GM23338 (cell line): ENCODE results near the gene ATP1A4. TPM values are rescaled to one million over a fixed set of nuclear protein-coding genes. Genes with fewer than 3 reads are reported as not detected.

ENCODE experiments used
- ATAC-seq: fragments of 200-7000 bp; cut with Tn5 transposase; 3 replicates; pipeline ENCODE4 v1.9.1; 2020
- DNase-seq: peaks from one replicate; pipeline ENCODE4 v3.0.0-alpha.2; 2015; ENCODE audit warnings: low spot score
- H2AFZ ChIP-seq: fragments of 200-600 bp; sonication (generic); 2 replicates; pipeline ENCODE4 v1.8.0; 2016; ENCODE audit warnings: antibody characterized with exemption, mild to moderate bottlenecking, moderate library complexity
- H3F3A ChIP-seq: fragments of 200-600 bp; sonication (generic); replicated peaks from 2 replicates; pipeline ENCODE4 v1.8.0; 2017; ENCODE audit warnings: antibody characterized with exemption, mixed run types, low read depth
- H3K27ac ChIP-seq: fragments of 200-600 bp; sonication (generic); 2 replicates; pipeline ENCODE4 v1.6.1; 2016; ENCODE audit warnings: low read depth
- H3K27me3 ChIP-seq: fragments of 200-600 bp; sonication (generic); 2 replicates; pipeline ENCODE4 v1.8.0; 2016; ENCODE audit warnings: mild to moderate bottlenecking, mixed run types, moderate library complexity; ENCODE audit not compliant: insufficient read depth
- H3K36me3 ChIP-seq: fragments of 200-600 bp; sonication (generic); 2 replicates; pipeline ENCODE4 v1.8.0; 2016; ENCODE audit warnings: mild to moderate bottlenecking; ENCODE audit not compliant: insufficient read depth
- H3K4me1 ChIP-seq: fragments of 200-600 bp; sonication (generic); 2 replicates; pipeline ENCODE4 v1.8.0; 2016; ENCODE audit warnings: mild to moderate bottlenecking, moderate library complexity; ENCODE audit not compliant: insufficient read depth
- H3K4me2 ChIP-seq: fragments of 200-600 bp; sonication (generic); 2 replicates; pipeline ENCODE4 v1.7.1; 2017; ENCODE audit warnings: mixed run types
- H3K4me3 ChIP-seq: fragments of 200-600 bp; sonication (generic); 2 replicates; pipeline ENCODE4 v1.6.1; 2016; ENCODE audit warnings: mixed run types
- H3K79me2 ChIP-seq: fragments of 200-600 bp; sonication (generic); replicated peaks from 2 replicates; pipeline ENCODE4 v1.8.0; 2017; ENCODE audit warnings: mild to moderate bottlenecking; ENCODE audit not compliant: insufficient read depth
- H3K9me2 ChIP-seq: fragments of 200-600 bp; sonication (generic); 2 replicates; pipeline ENCODE4 v1.8.0; 2017; ENCODE audit not compliant: insufficient read depth
- H4K20me1 ChIP-seq: fragments of 200-600 bp; sonication (generic); replicated peaks from 2 replicates; pipeline ENCODE4 v1.8.0; 2017; ENCODE audit warnings: mild to moderate bottlenecking; ENCODE audit not compliant: insufficient read depth
- H3K27ac Mint-ChIP-seq: 2 replicates; pipeline ENCODE4 v1.8.0; 2020; ENCODE audit warnings: inconsistent platforms, mild to moderate bottlenecking, moderate library complexity, mixed read lengths
- H3K27me3 Mint-ChIP-seq: 3 replicates; pipeline ENCODE4 v1.8.0; 2022; ENCODE audit warnings: low read depth, mild to moderate bottlenecking, moderate library complexity, mixed read lengths, inconsistent platforms; ENCODE audit not compliant: insufficient read depth, poor library complexity
- H3K36me3 Mint-ChIP-seq: 3 replicates; pipeline ENCODE4 v1.8.0; 2021; ENCODE audit warnings: low read depth, mild to moderate bottlenecking, inconsistent platforms, moderate library complexity, mixed read lengths
- H3K4me1 Mint-ChIP-seq: 3 replicates; pipeline ENCODE4 v1.8.0; 2020; ENCODE audit warnings: mild to moderate bottlenecking, inconsistent platforms, mixed read lengths
- H3K4me3 Mint-ChIP-seq: 3 replicates; pipeline ENCODE4 v1.8.0; 2021; ENCODE audit warnings: moderate library complexity, mild to moderate bottlenecking, inconsistent platforms, mixed read lengths
- H3K9me3 Mint-ChIP-seq: 3 replicates; pipeline ENCODE4 v1.8.0; 2020; ENCODE audit warnings: moderate library complexity, mild to moderate bottlenecking, inconsistent platforms, mixed read lengths
- CREB1 ChIP-seq: fragments of 250-450 bp; sonication (Bioruptor Pico); IDR thresholded peaks from 2 replicates; pipeline ENCODE4 v1.5.0; 2020; ENCODE audit warnings: low read depth, mild to moderate bottlenecking, moderate library complexity
- ETS1 ChIP-seq: IDR thresholded peaks from 2 replicates; pipeline ENCODE4 v1.6.1; 2016; ENCODE audit warnings: antibody characterized with exemption
- EZH2phosphoT487 ChIP-seq: fragments of 200-600 bp; sonication (generic); IDR thresholded peaks from one replicate; pipeline ENCODE4 v1.8.1; 2018; ENCODE audit warnings: antibody characterized with exemption; ENCODE audit not compliant: unreplicated experiment
- JUNB ChIP-seq: IDR thresholded peaks from one replicate; pipeline ENCODE4 v1.6.1; 2016; ENCODE audit warnings: antibody characterized with exemption; ENCODE audit not compliant: unreplicated experiment
- NANOG ChIP-seq: IDR thresholded peaks from 2 replicates; pipeline ENCODE4 v1.6.1; 2016; ENCODE audit warnings: antibody characterized with exemption, borderline replicate concordance
- STAT1 ChIP-seq: IDR thresholded peaks from one replicate; pipeline ENCODE4 v1.6.1; 2016; ENCODE audit warnings: antibody characterized with exemption; ENCODE audit not compliant: unreplicated experiment
- ZNF114 ChIP-seq: fragments of 250-450 bp; sonication (Bioruptor Pico); IDR thresholded peaks from 2 replicates; pipeline ENCODE4 v1.5.0; 2020; ENCODE audit warnings: mild to moderate bottlenecking, moderate library complexity
- ZNF331 ChIP-seq: fragments of 250-450 bp; sonication (Bioruptor Pico); IDR thresholded peaks from 2 replicates; pipeline ENCODE4 v1.5.0; 2020; ENCODE audit warnings: low read depth, mild to moderate bottlenecking, moderate library complexity
- polyA plus RNA-seq: library from polyadenylated mRNA; unstranded; fragments of >200 nt; fragmentation: Nextera tagmentation; extraction: Ambion mirVana; gene quantifications from 2 replicates; pipeline ENCODE4 v1.2.1, GENCODE V29; 2016
- total RNA-seq: library from RNA; depleted of rRNA; stranded (reverse); fragments of >200 nt; shearing (Covaris generic); gene quantifications from 2 replicates; pipeline ENCODE4 v1.2.3, GENCODE V29; 2014
- TF ChIP-seq, protein P1 (sequence below), 2 experiments: fragments of 200-600 bp in 1 of 2; sonication (generic) in 1 of 2; conservative IDR thresholded peaks; 2 replicates each; pipeline versions ENCODE4 v1.5.1 to v1.6.1; 2016 to 2017; ENCODE audit warnings: antibody characterized with exemption in 2 of 2, low read depth in 2 of 2, mild to moderate bottlenecking in 2 of 2, moderate library complexity in 1 of 2

The ATP1A4 gene
- total and polyA plus RNA-seq, 2 experiments from 2014 or later: 0.27 to 0.63 TPM

DNA sequence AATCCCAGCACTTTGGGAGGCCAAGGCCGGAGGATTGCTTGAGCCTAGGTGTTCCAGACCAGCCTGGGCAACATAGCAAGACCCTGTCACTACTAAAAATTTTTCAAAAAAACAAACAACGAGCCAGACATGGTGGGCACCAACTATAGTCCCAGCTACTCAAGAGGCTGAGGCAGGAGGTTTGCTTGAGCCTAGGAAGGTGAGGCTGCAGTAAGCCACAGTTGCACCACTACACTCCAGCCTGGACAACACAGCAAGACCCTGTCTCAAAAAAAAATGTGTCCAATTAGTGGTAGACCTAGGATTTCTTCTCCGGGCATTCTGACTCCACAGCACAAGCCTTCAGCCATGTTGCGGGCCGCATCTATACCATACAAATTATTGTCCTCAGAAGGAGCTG, 46.2 kb upstream of the ATP1A4 start:
- no peaks in the 10 kb centered on the region for H3K27me3 ChIP-seq
- Mint-ChIP-seq H3K36me3 (no peaks in the 10 kb centered on the region), H3K27ac (no peak overlapping the region), H3K4me3 (no peak overlapping the region), H3K9me3 (no peaks in the 10 kb centered on the region), H3K4me1 (peaks cover 44% of the 10 kb centered on the region), H3K27me3 (peaks cover 11% of the 10 kb centered on the region)
- H3K36me3 ChIP-seq: no peaks in the 10 kb centered on the region
- no peak overlapping the region for H3K4me2 ChIP-seq
- ATAC-seq (no peak), DNase-seq (no peak)
- H3K4me3 ChIP-seq: no peak overlapping the region
- H3K4me1 ChIP-seq: peaks cover 26% of the 10 kb centered on the region
- no peak for TF ChIP-seq NANOG
- no peak for TF ChIP-seq EZH2phosphoT487
- TF ChIP-seq ZNF114: no peak
- TF ChIP-seq ETS1: no peak
- TF ChIP-seq ZNF331 (CRISPR knock-in tag): no peak
- no peak for TF ChIP-seq STAT1
- H2AFZ ChIP-seq: 0 out of 2 replicates have a peak overlapping the region, but pooled peaks have one; percentile 74
- no peaks in the 10 kb centered on the region for H4K20me1 ChIP-seq
- H3K79me2 ChIP-seq: no peaks in the 10 kb centered on the region
- 0 out of 2 replicates have a peak, but pooled peaks cover 9% of the 10 kb centered on the region for H3F3A ChIP-seq
- H3K9me2 ChIP-seq: peaks cover 9% of the 10 kb centered on the region
- H3K27ac ChIP-seq: no peak overlapping the region

- H3K36me3 Mint-ChIP-seq: no peaks in the 10 kb centered on the region
- H3K36me3 ChIP-seq: no peaks in the 10 kb centered on the region
- DNase-seq: no peak
- peaks cover 18% of the 10 kb centered on the region for H3K27me3 Mint-ChIP-seq
- H3K4me1 ChIP-seq: peaks cover 27% of the 10 kb centered on the region
- H3K4me3 ChIP-seq: no peak overlapping the region
- no peaks in the 10 kb centered on the region for H3K79me2 ChIP-seq
- H2AFZ ChIP-seq: no peak overlapping the region
- no peak overlapping the region for H3K4me2 ChIP-seq
- no peaks in the 10 kb centered on the region for H4K20me1 ChIP-seq
- H3K27me3 ChIP-seq: no peaks in the 10 kb centered on the region
- peaks cover 9% of the 10 kb centered on the region for H3K9me2 ChIP-seq
- no peak for ATAC-seq
- 0 out of 2 replicates have a peak, but pooled peaks cover 2% of the 10 kb centered on the region for H3F3A ChIP-seq
- H3K4me1 Mint-ChIP-seq: peaks cover 48% of the 10 kb centered on the region
- no peak overlapping the region for H3K27ac Mint-ChIP-seq
- no peak for TF ChIP-seq JUNB
- no peak for TF ChIP-seq ETS1
- no peak overlapping the region for H3K27ac ChIP-seq
- H3K9me3 Mint-ChIP-seq: no peaks in the 10 kb centered on the region
- no peak overlapping the region for H3K4me3 Mint-ChIP-seq
Observed at GRCh38 chr1:160107512-160107911, 43.9 kb upstream of the ATP1A4 start.

GRCh38 chr1:160108888-160109662, 42.3 kb upstream of the ATP1A4 start:
- Mint-ChIP-seq H3K27ac (peak overlapping the region; percentile 88), H3K9me3 (no peaks in the 10 kb centered on the region), H3K4me1 (peaks cover 48% of the 10 kb centered on the region), H3K36me3 (no peaks in the 10 kb centered on the region), H3K4me3 (no peak overlapping the region; the same call in 2 of the 3 replicates), H3K27me3 (peaks cover 21% of the 10 kb centered on the region)
- Histone ChIP-seq H3K79me2 (no peaks in the 10 kb centered on the region), H3F3A (no peaks in the 10 kb centered on the region), H3K4me1 (peaks cover 29% of the 10 kb centered on the region), H3K27ac (no peak overlapping the region), H3K4me3 (no peak overlapping the region), H3K36me3 (no peaks in the 10 kb centered on the region), H3K4me2 (peak overlapping the region; percentile 60; the same call in 1 of the 2 replicates), H3K27me3 (no peaks in the 10 kb centered on the region), H4K20me1 (no peaks in the 10 kb centered on the region), H2AFZ (peak overlapping the region; percentile 94), H3K9me2 (peaks cover 9% of the 10 kb centered on the region)
- ATAC-seq (peak; percentile 72), DNase-seq (peak; percentile 81)
- TF ChIP-seq CREB1 (CRISPR knock-in tag) (peak; percentile 23; the same call in 1 of the 2 replicates), NANOG (no peak)
- TF ChIP-seq, protein P1, sequence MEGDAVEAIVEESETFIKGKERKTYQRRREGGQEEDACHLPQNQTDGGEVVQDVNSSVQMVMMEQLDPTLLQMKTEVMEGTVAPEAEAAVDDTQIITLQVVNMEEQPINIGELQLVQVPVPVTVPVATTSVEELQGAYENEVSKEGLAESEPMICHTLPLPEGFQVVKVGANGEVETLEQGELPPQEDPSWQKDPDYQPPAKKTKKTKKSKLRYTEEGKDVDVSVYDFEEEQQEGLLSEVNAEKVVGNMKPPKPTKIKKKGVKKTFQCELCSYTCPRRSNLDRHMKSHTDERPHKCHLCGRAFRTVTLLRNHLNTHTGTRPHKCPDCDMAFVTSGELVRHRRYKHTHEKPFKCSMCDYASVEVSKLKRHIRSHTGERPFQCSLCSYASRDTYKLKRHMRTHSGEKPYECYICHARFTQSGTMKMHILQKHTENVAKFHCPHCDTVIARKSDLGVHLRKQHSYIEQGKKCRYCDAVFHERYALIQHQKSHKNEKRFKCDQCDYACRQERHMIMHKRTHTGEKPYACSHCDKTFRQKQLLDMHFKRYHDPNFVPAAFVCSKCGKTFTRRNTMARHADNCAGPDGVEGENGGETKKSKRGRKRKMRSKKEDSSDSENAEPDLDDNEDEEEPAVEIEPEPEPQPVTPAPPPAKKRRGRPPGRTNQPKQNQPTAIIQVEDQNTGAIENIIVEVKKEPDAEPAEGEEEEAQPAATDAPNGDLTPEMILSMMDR (conservative IDR thresholded peaks at IDR 0.05; ENCODE audit: low read depth in 2 of 2): peak; percentile 72 to 84
